ENCODE measurements around the gene NFAM1.
A peak's percentile ranks its signal among the peaks of the same experiment; 100 is the strongest.

The NFAM1 gene

GRCh38 chr22:42450862-42451261, 18.7 kb upstream of the NFAM1 start:
- no peak overlapping the region for H3K4me3 ChIP-seq (ENCODE audit: low read length)
- no peak for TF ChIP-seq ZNF274 (IDR thresholded peaks at IDR 0.05; ENCODE audit: low read depth, low read length)

- no peak for TF ChIP-seq ZNF274 (IDR thresholded peaks at IDR 0.05; ENCODE audit: low read depth, low read length)
- H3K4me3 ChIP-seq (ENCODE audit: low read length): no peak overlapping the region
These were observed 13.9 kb upstream of the NFAM1 start for GRCh38 chr22:42446151-42446550.

- TF ChIP-seq ZNF274 (IDR thresholded peaks at IDR 0.05; ENCODE audit: low read depth, low read length): no peak
- H3K4me3 ChIP-seq (ENCODE audit: low read length): peak overlapping the region; percentile 13; the same call in 1 of the 2 replicates
These were observed 12.1 kb upstream of the NFAM1 start for GRCh38 chr22:42444077-42444904.

- H3K4me3 ChIP-seq (ENCODE audit: low read length): peak overlapping the region; percentile 7; the same call in 1 of the 2 replicates
- TF ChIP-seq ZNF274 (IDR thresholded peaks at IDR 0.05; ENCODE audit: low read depth, low read length): no peak
These were observed 11.3 kb upstream of the NFAM1 start for GRCh38 chr22:42443240-42444076.

- H3K4me3 ChIP-seq (ENCODE audit: low read length): no peak overlapping the region
- no peak for TF ChIP-seq ZNF274 (IDR thresholded peaks at IDR 0.05; ENCODE audit: low read depth, low read length)
These were observed 10.5 kb upstream of the NFAM1 start for GRCh38 chr22:42442748-42443147.

GRCh38 chr22:42440728-42441127, 8.5 kb upstream of the NFAM1 start:
- peak overlapping the region; percentile 47 for H3K4me3 ChIP-seq (ENCODE audit: low read length)
- no peak for TF ChIP-seq ZNF274 (IDR thresholded peaks at IDR 0.05; ENCODE audit: low read depth, low read length)

GRCh38 chr22:42439821-42440674, 7.8 kb upstream of the NFAM1 start:
- peak overlapping the region; percentile 47 for H3K4me3 ChIP-seq (ENCODE audit: low read length)
- no peak for TF ChIP-seq ZNF274 (IDR thresholded peaks at IDR 0.05; ENCODE audit: low read depth, low read length)

GRCh38 chr22:42439021-42439567, 6.9 kb upstream of the NFAM1 start:
- peak overlapping the region; percentile 47; the same call in 1 of the 2 replicates for H3K4me3 ChIP-seq (ENCODE audit: low read length)
- TF ChIP-seq ZNF274 (IDR thresholded peaks at IDR 0.05; ENCODE audit: low read depth, low read length): no peak

- no peak for TF ChIP-seq ZNF274 (IDR thresholded peaks at IDR 0.05; ENCODE audit: low read depth, low read length)
- H3K4me3 ChIP-seq (ENCODE audit: low read length): peak overlapping the region; percentile 52; the same call in 1 of the 2 replicates
These were observed 6.1 kb upstream of the NFAM1 start for GRCh38 chr22:42438293-42438650.

- peak overlapping the region; percentile 52; the same call in 1 of the 2 replicates for H3K4me3 ChIP-seq (ENCODE audit: low read length)
- TF ChIP-seq ZNF274 (IDR thresholded peaks at IDR 0.05; ENCODE audit: low read depth, low read length): no peak
These were observed 5.5 kb upstream of the NFAM1 start for GRCh38 chr22:42437488-42438292.

- no peak for TF ChIP-seq ZNF274 (IDR thresholded peaks at IDR 0.05; ENCODE audit: low read depth, low read length)
- no peak overlapping the region for H3K4me3 ChIP-seq (ENCODE audit: low read length)
These were observed 4.2 kb upstream of the NFAM1 start for GRCh38 chr22:42436404-42436803.

GRCh38 chr22:42434748-42435425, 2.7 kb upstream of the NFAM1 start:
- TF ChIP-seq ZNF274 (IDR thresholded peaks at IDR 0.05; ENCODE audit: low read depth, low read length): no peak
- no peak overlapping the region for H3K4me3 ChIP-seq (ENCODE audit: low read length)

Measured in GM08714 (cell line).